Stimulated activated naive CD8-positive, alpha-beta T cell treated with anti-CD3 and anti-CD28 coated beads, Interleukin-15, Interleukin-2, amounts not matched to agents 100 ng/mL and 50 ng/mL, for 24 hours (primary cell): ENCODE results near the gene PNKP.

ENCODE experiments used
- H3K27ac Mint-ChIP-seq: one replicate; pipeline ENCODE4 v1.8.0; 2021; ENCODE audit warnings: mild to moderate bottlenecking, mixed read lengths
- H3K27me3 Mint-ChIP-seq: one replicate; pipeline ENCODE4 v1.8.0; 2021; ENCODE audit warnings: mixed read lengths
- H3K36me3 Mint-ChIP-seq: one replicate; pipeline ENCODE4 v1.8.0; 2021; ENCODE audit warnings: low read depth, mixed read lengths
- H3K4me1 Mint-ChIP-seq: one replicate; pipeline ENCODE4 v1.8.0; 2021; ENCODE audit warnings: low read depth, mixed read lengths
- H3K4me3 Mint-ChIP-seq: one replicate; pipeline ENCODE4 v1.8.0; 2021; ENCODE audit warnings: mild to moderate bottlenecking, mixed read lengths
- H3K9me3 Mint-ChIP-seq: one replicate; pipeline ENCODE4 v1.8.0; 2021; ENCODE audit warnings: mixed read lengths

Gene PNKP

DNA sequence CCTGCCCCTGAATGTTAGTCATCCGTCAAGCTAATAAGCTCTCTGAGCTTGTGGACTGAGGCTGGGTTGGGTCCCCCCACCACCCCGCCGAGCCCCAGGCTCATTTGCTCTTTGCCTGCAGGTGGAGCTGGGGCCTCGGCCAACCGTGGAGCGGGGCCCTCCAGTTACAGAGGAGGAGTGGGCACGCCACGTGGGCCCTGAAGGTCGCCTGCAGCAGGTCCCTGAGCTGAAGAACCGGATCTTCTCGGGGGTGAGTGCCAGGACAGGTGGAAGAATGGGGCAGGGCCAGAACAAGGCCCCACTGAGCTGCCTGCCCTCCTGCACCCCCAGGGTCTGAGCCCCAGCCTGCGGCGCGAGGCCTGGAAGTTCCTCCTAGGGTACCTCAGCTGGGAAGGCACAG, 15.3 kb upstream of the PNKP start:
- H3K4me1 Mint-ChIP-seq = peaks cover 18% of the 10 kb centered on the region

DNA sequence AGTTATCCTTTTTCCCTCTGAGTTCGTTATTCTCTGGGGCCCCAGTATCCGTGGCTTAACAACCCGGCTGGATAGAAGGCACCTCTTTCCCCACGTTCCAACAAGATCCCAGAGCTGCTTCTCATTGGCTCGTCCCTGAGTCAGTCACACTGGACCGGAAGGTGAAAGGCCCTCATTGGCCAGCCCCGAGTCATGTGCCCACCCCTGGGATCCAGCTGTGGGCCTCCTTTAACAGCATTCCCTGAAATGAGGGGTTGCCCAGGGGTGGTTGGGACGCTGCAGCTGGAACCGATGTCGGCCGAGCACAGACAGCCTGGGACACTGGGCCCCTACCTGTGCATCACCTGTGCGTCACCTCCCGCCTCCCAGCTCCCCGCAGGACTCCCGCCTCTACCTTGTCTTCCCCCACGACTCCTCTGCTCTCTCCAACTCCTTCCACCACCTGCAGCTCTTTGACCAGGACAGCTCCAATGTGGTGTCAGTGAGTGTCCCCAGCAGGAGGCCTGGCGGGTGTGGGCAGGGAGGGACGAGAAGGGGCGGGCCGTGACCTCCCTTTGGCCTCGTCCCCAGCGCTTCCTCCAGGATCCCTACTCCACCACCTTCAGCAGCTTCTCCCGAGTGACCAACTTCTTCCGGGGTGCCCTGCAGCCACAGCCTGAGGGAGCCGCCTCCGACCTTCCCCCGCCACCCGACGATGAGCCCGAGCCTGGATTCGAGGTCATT, 14.5 kb upstream of the PNKP start:
- peaks cover 52% of the 10 kb centered on the region for H3K36me3 Mint-ChIP-seq

More for the DNA sequence above, 15.3 kb upstream of the PNKP start:
- Mint-ChIP-seq H3K4me3 (no peak overlapping the region), H3K27me3 (no peaks in the 10 kb centered on the region), H3K9me3 (no peaks in the 10 kb centered on the region), H3K27ac (no peak overlapping the region), H3K36me3 (peaks cover 52% of the 10 kb centered on the region)

DNA sequence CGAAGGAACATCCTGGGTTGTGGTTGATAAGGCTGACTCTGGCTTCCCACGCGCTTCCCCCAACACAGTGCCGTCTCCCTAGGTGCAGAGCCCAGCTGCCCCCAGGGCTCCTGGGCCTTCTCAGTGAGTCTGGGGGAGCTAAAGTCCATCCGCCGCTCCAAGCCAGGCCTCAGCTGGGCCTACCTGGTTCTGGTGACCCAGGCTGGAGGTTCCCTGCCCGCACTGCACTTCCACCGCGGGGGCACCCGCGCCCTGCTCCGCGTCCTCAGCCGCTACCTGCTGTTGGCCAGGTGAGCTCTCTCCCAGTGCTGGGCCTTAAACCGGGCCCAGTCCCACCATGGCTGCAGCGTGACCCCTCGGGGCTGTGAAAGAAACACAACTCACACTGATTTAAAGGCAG, 13.8 kb upstream of the PNKP start:
- H3K4me3 Mint-ChIP-seq = no peak overlapping the region
- no peaks in the 10 kb centered on the region for H3K9me3 Mint-ChIP-seq
- H3K36me3 Mint-ChIP-seq = peaks cover 48% of the 10 kb centered on the region
- peaks cover 18% of the 10 kb centered on the region for H3K4me1 Mint-ChIP-seq
- no peaks in the 10 kb centered on the region for H3K27me3 Mint-ChIP-seq
- H3K27ac Mint-ChIP-seq = no peak overlapping the region

More for the DNA sequence above, 14.5 kb upstream of the PNKP start:
- Mint-ChIP-seq H3K4me3 (no peak overlapping the region), H3K4me1 (peaks cover 18% of the 10 kb centered on the region), H3K27me3 (no peaks in the 10 kb centered on the region), H3K27ac (no peak overlapping the region), H3K9me3 (no peaks in the 10 kb centered on the region)

DNA sequence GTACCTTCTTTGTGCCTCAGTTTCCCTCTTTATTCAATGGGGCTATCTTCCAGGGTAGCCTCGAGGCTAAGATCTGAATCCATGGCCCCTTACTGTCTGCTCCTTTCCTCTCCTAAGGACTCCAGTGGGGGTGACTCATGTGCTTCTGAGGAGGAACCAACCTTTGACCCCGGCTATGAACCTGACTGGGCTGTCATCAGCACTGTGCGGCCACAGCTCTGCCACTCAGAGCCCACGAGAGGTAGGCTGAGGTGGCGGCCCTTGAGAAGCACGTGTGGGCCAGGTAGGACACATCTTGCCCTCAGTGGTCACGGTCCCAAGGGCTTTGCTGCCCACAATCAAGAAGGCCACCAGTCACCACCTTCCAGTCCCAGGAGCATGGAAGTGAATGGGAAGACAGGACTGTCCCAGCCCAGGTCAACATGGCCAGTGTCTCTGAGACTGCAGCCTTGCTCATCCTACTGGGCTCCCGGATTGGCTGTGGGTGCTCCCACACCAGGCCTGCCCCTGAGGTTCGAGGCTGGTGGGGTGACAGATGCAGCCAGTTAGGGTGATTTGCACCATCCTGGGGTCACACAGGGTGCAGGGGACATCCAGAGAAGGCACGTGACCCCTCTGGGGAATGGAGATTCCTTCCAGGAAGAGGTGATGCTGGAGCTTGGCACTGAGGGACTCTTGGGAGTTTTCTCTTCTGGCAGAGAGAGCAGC, 12.9 kb upstream of the PNKP start:
- H3K9me3 Mint-ChIP-seq = no peaks in the 10 kb centered on the region
- H3K4me3 Mint-ChIP-seq = no peak overlapping the region
- peaks cover 25% of the 10 kb centered on the region for H3K4me1 Mint-ChIP-seq
- H3K27ac Mint-ChIP-seq = no peak overlapping the region
- no peaks in the 10 kb centered on the region for H3K27me3 Mint-ChIP-seq
- H3K36me3 Mint-ChIP-seq = peaks cover 45% of the 10 kb centered on the region

DNA sequence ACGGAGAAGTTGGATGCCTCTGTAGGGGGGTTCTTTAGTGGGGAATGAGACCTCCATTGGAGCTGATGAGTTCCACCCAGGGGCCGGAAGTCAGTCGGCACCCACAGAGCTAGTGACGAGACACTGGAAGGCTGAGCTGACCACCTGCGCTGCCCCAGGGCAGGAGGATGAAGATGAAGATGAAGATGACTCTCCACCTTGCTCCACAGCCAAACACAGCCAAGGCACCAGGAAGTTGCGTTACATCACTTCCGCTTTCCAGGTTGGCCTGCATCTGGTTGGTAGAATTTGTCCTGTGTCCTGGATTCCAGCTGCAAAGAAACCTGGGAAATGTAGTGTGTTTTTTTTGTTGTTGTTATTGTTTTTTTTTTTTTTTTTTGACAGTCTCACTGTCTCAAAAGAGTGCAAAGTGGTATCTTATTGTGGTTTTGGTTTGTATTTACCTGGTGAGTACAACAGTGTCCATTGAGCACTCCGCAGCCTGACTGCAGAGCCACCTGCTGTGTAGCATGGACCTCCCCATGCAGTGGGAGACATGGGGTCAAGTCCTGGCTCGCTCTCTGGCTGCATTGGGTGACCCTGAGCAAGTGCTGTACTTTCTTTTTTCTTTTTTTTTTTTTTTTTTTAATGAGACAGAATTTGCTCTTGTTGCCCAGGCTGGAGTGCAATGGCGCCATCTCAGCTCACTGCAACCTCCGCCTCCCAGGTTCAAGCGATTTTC, 12.0 kb upstream of the PNKP start:
- H3K27me3 Mint-ChIP-seq = no peaks in the 10 kb centered on the region
- no peak overlapping the region for H3K4me3 Mint-ChIP-seq
- H3K27ac Mint-ChIP-seq = no peak overlapping the region
- no peaks in the 10 kb centered on the region for H3K9me3 Mint-ChIP-seq
- peaks cover 36% of the 10 kb centered on the region for H3K36me3 Mint-ChIP-seq
- peaks cover 31% of the 10 kb centered on the region for H3K4me1 Mint-ChIP-seq

DNA sequence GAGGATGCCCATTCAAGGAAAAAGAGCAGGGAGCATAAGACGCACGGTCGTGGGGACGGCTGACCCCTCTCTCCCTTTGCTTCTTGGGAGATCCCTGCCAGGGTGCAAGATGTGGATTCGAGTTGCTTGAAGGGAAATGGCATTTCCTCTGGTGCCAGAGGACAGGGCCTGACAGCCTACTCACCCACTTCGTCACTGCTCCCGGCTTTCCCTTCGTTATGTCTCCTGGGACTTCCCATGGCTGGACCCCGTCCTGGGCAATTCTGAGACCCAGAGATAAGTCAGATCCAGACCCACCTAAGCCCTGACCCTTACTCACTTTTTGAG, 11.3 kb upstream of the PNKP start:
- Mint-ChIP-seq H3K27me3 (no peaks in the 10 kb centered on the region), H3K27ac (no peak overlapping the region), H3K9me3 (no peaks in the 10 kb centered on the region), H3K4me1 (peaks cover 31% of the 10 kb centered on the region), H3K4me3 (no peak overlapping the region), H3K36me3 (peaks cover 34% of the 10 kb centered on the region)

DNA sequence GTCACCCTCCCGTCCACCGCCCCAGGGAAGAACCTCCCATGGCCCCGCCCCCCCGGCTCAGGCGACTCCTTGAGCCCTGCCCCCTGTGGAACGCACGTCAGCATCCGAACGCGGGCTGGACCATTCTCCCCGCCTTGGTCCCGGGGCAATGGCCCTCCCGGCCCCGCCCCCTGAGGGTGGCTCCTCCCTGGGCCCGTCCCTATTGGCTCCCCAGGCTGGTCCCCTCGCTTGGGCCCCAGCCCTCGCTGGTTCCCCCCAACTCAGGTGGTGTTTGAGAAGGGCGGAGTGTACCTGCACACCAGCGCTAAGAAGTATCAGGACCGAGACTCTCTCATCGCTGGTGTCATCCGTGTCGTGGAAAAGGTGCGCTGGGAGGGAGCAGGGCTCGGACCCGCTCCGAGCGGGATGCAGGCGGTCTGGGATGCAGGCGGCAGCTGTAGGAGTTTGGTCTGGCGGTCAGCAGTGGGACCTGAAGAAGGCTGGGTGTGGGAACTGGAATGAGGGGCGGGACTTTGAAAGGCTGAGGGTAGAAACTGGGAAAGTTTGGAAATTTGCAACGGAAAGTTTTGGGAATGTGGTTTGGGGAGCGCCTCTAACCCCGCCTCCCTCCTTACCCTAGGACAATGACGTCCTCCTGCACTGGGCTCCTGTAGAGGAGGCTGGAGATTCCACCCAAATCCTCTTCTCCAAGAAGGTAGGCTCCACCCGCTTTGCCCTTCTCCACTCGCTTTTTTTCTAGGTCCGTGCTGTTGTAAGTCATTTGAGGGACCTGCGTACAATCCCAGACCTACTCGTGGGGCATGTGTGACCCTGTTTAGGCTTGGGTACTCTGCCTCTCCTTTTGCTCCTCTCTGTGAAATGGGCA, 10.7 kb upstream of the PNKP start:
- Mint-ChIP-seq H3K4me3 (no peak overlapping the region), H3K9me3 (no peaks in the 10 kb centered on the region), H3K27me3 (no peaks in the 10 kb centered on the region), H3K27ac (no peak overlapping the region), H3K4me1 (peaks cover 31% of the 10 kb centered on the region), H3K36me3 (peaks cover 30% of the 10 kb centered on the region)

DNA sequence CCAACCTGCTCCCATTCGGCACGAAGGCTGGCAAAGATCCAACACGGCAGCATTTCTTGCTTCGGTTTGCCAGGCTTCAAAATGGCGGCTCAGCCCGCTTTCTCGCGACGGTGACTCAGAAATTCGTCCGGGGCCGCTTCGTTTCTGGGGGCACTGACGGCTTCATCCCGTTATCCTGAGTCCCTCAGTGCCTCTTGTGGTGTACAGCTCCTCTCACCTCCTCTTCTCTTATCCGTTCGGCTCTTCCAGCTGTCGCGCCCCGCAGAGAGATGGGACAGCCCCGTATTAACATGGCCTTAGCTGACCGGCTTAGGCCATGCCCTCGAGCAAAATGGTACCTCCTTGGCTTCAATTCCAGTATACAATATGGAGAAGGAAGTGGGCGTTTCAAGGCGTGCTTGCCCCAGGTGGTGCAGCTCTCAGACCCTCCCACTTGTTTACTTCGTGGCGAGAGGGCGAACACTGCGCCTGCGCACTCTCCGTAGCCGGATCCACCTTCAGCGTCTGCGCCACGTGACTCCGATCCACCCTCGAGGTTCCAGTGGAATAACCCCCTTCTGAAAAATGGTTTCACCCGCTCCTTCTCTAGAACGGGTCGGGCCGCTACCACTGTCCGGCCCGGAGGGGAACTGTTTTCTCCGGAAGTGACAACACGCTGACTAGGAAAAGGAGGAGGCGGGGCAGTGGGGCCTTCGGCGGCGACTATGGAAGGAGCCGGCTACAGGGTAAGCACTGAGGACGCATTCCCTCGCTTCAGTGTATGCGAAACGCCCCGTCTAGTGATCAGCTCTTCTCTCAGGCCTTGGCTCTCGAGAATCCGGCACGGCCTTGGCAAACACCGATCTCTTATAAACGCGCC, 9.9 kb upstream of the PNKP start, which contains the start of the genes AKT1S1 and TBC1D17:
AKT1S1 (minus strand) TSS at position 336 of the 859 bp plus-strand sequence. CDS start 4,060 bp downstream, outside the sequence.
TBC1D17 (plus strand) TSS at position 683 of the 859 bp plus-strand sequence; CDS start at position 705, 22 bp downstream.
- no peak within 1 kb of the TSS for H3K4me3 Mint-ChIP-seq
- H3K36me3 Mint-ChIP-seq = peaks cover 25% of the 10 kb centered on the region
- H3K4me1 Mint-ChIP-seq = peaks cover 31% of the 10 kb centered on the region
- H3K27me3 Mint-ChIP-seq = no peaks in the 10 kb centered on the region
- no peaks in the 10 kb centered on the region for H3K9me3 Mint-ChIP-seq
- no peak within 1 kb of the TSS for H3K27ac Mint-ChIP-seq

DNA sequence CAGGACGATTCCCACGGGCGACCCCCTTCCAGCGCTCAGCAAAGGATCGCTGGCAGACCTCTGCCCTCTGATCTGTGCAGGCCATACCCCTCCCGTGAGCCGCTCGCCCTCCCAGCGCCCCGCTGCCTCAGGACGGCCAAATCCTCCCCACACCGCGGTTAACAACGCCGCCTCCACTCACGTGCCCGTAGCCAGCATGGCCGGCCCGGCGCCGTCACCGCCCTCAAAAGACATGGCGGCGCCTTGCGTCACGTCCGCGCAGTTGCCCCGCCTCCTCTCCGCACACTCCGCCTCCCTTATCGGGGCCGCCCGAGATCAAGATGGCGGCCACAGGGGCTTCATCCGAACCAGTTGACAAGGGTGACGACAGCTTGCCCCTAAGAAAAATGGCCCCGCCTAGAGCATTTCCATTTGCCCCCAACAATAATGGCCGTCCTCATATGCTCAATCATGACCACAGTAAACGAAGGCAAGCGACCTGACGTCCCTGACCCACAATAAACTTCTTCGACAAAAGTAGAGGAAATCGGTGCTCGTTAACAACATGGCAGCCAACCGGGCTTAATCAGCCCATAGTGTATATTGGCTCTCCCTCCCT, 9.1 kb upstream of the PNKP start:
- H3K4me3 Mint-ChIP-seq = no peak overlapping the region
- H3K27ac Mint-ChIP-seq = no peak overlapping the region
- H3K4me1 Mint-ChIP-seq = peaks cover 35% of the 10 kb centered on the region
- H3K9me3 Mint-ChIP-seq = no peaks in the 10 kb centered on the region
- no peaks in the 10 kb centered on the region for H3K27me3 Mint-ChIP-seq
- H3K36me3 Mint-ChIP-seq = peaks cover 21% of the 10 kb centered on the region

DNA sequence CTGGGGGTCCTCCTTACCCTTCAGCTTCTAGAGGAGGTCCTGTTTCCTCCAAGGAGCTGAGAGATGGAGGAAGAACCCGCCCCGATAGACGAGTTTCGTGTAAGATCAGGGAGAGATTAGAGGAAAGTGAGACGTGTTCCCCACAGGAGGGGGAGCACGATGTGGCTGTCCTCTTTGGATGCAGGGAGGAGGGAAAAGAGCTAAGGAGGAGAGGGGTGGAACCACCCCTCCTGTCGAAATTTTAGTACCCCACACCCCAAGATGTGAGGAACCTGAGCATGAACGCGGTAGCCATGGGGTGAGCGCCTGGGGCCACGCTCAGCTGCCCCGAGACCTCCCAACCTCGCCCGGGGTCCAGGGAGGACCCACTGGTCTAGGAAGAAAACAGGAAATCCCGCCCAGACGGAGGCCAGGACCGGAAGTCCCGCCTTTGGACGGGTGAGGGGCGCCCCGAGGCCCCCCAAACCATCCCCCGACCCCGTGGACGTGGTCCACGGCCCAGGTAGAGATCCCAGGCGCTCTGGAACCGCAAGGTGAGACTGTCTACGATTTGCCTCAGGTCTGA, 8.6 kb upstream of the PNKP start:
- Mint-ChIP-seq H3K4me1 (peaks cover 35% of the 10 kb centered on the region), H3K4me3 (no peak overlapping the region), H3K9me3 (no peaks in the 10 kb centered on the region), H3K36me3 (peaks cover 21% of the 10 kb centered on the region), H3K27ac (no peak overlapping the region), H3K27me3 (no peaks in the 10 kb centered on the region)

DNA sequence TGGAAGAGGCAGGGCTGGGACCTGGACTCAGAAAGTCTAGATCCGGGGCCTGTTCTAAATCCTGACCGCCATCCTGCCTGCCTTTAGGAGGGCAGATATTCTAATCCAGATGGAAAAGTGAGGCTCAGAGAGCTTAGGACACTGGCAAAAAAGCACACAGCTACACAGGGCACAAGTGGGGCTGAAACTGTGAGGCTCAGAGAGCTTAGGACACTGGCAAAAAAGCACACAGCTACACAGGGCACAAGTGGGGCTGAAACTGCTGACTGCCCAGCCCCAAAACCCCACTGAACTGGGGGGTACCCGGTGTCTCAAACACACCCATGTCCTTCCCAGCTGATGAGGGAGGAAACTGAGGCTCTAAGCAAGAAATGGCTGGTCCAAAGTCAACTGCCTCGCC, 7.8 kb upstream of the PNKP start:
- Mint-ChIP-seq H3K27me3 (no peaks in the 10 kb centered on the region), H3K36me3 (peaks cover 15% of the 10 kb centered on the region), H3K9me3 (no peaks in the 10 kb centered on the region), H3K4me3 (no peak overlapping the region), H3K4me1 (peaks cover 41% of the 10 kb centered on the region), H3K27ac (peak overlapping the region; percentile 83)

DNA sequence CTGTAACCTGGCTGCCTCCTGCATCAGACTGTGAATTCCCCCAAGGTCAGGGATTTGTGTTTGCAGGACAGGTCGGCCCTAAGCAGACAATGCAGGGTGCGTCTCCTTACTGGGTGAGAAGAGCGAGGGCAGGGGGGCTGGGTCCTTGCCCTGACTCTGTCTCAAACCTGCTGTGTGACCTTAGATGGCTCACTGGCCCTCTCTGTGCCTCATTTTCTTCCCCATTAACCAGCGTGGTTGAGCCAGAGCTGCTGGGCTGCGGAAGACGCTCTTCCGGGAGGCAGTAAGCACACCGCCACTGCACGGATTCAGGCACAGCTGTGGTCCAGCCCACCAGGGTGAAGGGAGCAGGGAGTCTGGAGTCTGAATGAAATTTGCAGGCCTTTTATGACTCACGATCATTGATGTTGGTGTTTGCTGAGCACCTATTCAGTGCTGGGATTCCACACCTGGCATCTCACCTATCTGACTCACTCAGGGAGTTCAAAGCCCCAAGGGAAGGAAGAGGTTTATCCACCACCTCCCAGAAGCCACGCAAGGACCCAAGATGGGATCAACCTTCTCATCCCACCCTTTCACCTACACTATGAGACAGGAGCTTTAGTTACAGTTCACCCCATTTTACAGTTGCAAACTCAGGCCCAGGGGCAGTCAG, 7.3 kb upstream of the PNKP start:
- Mint-ChIP-seq H3K36me3 (peaks cover 12% of the 10 kb centered on the region), H3K27me3 (no peaks in the 10 kb centered on the region), H3K4me1 (peaks cover 43% of the 10 kb centered on the region), H3K4me3 (no peak overlapping the region), H3K27ac (peak overlapping the region; percentile 83), H3K9me3 (no peaks in the 10 kb centered on the region)

DNA sequence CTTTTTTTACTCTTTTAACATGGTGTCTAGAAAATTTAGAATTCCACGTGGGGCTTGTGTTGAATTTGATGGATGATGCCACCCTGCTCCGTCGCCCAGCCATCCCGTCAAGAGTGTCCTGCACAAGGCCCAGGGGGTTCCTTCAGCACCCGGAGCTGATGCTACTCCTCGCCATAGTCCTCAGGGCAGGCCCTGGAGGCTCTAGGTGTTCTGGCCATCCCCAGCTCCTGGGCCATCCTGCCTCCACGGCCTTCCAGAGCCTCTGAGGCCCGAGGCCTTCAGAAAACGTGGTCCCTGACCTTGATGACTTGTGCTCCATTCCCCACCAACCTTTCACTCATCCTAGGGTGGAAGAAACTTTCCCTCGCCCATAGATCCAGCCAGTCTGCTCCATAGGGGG, 6.5 kb upstream of the PNKP start:
- Mint-ChIP-seq H3K9me3 (no peaks in the 10 kb centered on the region), H3K4me1 (peaks cover 36% of the 10 kb centered on the region), H3K36me3 (peaks cover 5% of the 10 kb centered on the region), H3K27me3 (no peaks in the 10 kb centered on the region), H3K27ac (no peak overlapping the region), H3K4me3 (no peak overlapping the region)
